NCI-H1417 treated with DMSO at 0.1 percent for 48 hours (cell line): ENCODE data around the gene BRD1.

Experiments used
- DNase-seq: peaks from one replicate; lab custom pipeline; 2025; lab: John Stamatoyannopoulos, UW

Gene BRD1

GRCh38 chr22:49800408-49801238, 27.1 kb downstream of the BRD1 start:
- DNase-seq: no peak

- DNase-seq: no peak
Observed at GRCh38 chr22:49799431-49800075, 28.1 kb downstream of the BRD1 start.

GRCh38 chr22:49798486-49799151, 29.1 kb downstream of the BRD1 start:
- DNase-seq: no peak

GRCh38 chr22:49797706-49798105, 30.0 kb downstream of the BRD1 start:
- DNase-seq: no peak

GRCh38 chr22:49796596-49797270, 30.9 kb downstream of the BRD1 start:
- DNase-seq: no peak

- no peak for DNase-seq
Observed at GRCh38 chr22:49795521-49795920, 32.2 kb downstream of the BRD1 start.

GRCh38 chr22:49793871-49794270, 33.8 kb downstream of the BRD1 start:
- no peak for DNase-seq

- DNase-seq: no peak
Observed at GRCh38 chr22:49793296-49793695, 34.4 kb downstream of the BRD1 start.

GRCh38 chr22:49792107-49792506, 35.6 kb downstream of the BRD1 start:
- no peak for DNase-seq

GRCh38 chr22:49791682-49792081, 36.0 kb downstream of the BRD1 start:
- no peak for DNase-seq

- DNase-seq: no peak
Observed at GRCh38 chr22:49790912-49791311, 36.8 kb downstream of the BRD1 start.

GRCh38 chr22:49789289-49790141, 38.2 kb downstream of the BRD1 start:
- no peak for DNase-seq

- DNase-seq: no peak
Observed at GRCh38 chr22:49788504-49788903, 39.2 kb downstream of the BRD1 start.

GRCh38 chr22:49787861-49788260, 39.8 kb downstream of the BRD1 start:
- DNase-seq: no peak

- no peak for DNase-seq
Observed at GRCh38 chr22:49786976-49787706, 40.5 kb downstream of the BRD1 start.

GRCh38 chr22:49785841-49786471, 41.7 kb downstream of the BRD1 start:
- no peak for DNase-seq

- DNase-seq: no peak
Observed at GRCh38 chr22:49785046-49785521, 42.6 kb downstream of the BRD1 start.

GRCh38 chr22:49784630-49784971, 43.1 kb downstream of the BRD1 start:
- DNase-seq: no peak

- no peak for DNase-seq
Observed at GRCh38 chr22:49783926-49784629, 43.6 kb downstream of the BRD1 start.
